Skeletal muscle tissue (tissue), 4 donors: ENCODE data around the gene CALML6. TPM values are rescaled to one million over a fixed set of nuclear protein-coding genes. Genes with fewer than 3 reads are reported as not detected.

Experiments used
- H3K27ac ChIP-seq: one replicate; pipeline ENCODE4 v1.7.0; 2013; ENCODE audit warnings: mild to moderate bottlenecking, low read depth, low read length, inconsistent platforms
- H3K27me3 ChIP-seq, 3 donors: one replicate each; pipeline ENCODE4 v1.7.0; 2013; ENCODE audit warnings: low read length in 3 of 3; ENCODE audit not compliant: control insufficient read depth in 3 of 3, insufficient read depth in 3 of 3
- H3K36me3 ChIP-seq, 3 donors: one replicate each; pipeline ENCODE4 v1.7.0; 2013; ENCODE audit warnings: low read length in 3 of 3; ENCODE audit not compliant: control insufficient read depth in 3 of 3, insufficient read depth in 3 of 3
- H3K4me1 ChIP-seq, 3 donors: one replicate each; pipeline ENCODE4 v1.7.0; 2013; ENCODE audit warnings: low read length in 3 of 3, mild to moderate bottlenecking in 3 of 3; ENCODE audit not compliant: control insufficient read depth in 3 of 3, insufficient read depth in 3 of 3
- H3K4me3 ChIP-seq, 3 donors: one replicate each; pipeline ENCODE4 v1.7.0; 2013; ENCODE audit warnings: low read length in 3 of 3
- H3K9ac ChIP-seq, 3 donors: one replicate each; pipeline ENCODE4 v1.7.0; 2013; ENCODE audit warnings: low read length in 3 of 3, mild to moderate bottlenecking in 3 of 3, moderate library complexity in 2 of 3, low read depth in 1 of 3
- H3K9me3 ChIP-seq, 3 donors: one replicate each; pipeline ENCODE4 v1.7.0; 2013; ENCODE audit warnings: low read length in 3 of 3; ENCODE audit not compliant: control insufficient read depth in 3 of 3
- total RNA-seq: library from RNA; depleted of rRNA; stranded (reverse); fragments of >200 nt; gene quantifications from one replicate; pipeline ENCODE4 v1.2.3, GENCODE V29; 2014
- donor health status: Osteomylitis.

Gene CALML6
- total RNA-seq, 1 donor from 2014 or later: 191 TPM

GRCh38 chr1:1954015-1954414, 39.0 kb downstream of the CALML6 start:
- no peak overlapping the region for H3K9ac ChIP-seq
- no peaks in the 10 kb centered on the region for H3K4me1 ChIP-seq
- no peak overlapping the region for H3K4me3 ChIP-seq
- H3K36me3 ChIP-seq: no peaks in the 10 kb centered on the region
- H3K27me3 ChIP-seq: peaks cover 30 to 50% (median 39%) of the 10 kb centered on the region in 3 donors
- no peaks in the 10 kb centered on the region for H3K9me3 ChIP-seq
- H3K27ac ChIP-seq: no peak overlapping the region

GRCh38 chr1:1954831-1955441, 39.9 kb downstream of the CALML6 start:
- H3K4me1 ChIP-seq: peaks cover 0 to 4% (median 2%) of the 10 kb centered on the region in 3 donors
- H3K36me3 ChIP-seq: no peaks in the 10 kb centered on the region
- H3K4me3 ChIP-seq: no peak overlapping the region
- H3K9me3 ChIP-seq: no peaks in the 10 kb centered on the region
- peaks cover 35 to 54% (median 42%) of the 10 kb centered on the region in 3 donors for H3K27me3 ChIP-seq
- no peak overlapping the region for H3K27ac ChIP-seq
- no peak overlapping the region for H3K9ac ChIP-seq

DNA sequence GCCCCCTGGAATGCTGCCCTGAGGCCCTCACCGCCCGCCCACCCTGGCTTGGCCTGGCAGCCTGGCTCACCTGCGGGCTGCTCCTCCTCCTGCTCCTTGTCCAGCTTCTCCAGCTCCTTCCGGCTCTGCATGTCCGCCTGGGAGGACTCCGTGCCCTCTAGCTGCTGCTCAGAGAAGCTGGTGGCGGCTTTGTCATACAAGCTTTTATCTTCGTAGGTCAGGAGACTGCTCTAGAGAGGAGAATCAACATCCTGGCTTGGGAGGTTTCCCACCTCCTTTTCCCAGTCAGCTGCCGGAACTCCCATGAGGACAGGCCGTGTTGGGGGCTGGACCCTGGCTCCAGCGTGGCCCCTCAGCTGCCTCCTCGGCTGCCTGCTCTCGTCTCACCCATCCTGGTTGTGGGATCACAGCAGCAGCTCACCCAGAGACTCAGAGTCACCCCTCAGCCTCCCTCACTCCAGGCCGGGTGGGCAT, 40.6 kb downstream of the CALML6 start:
- H3K36me3 ChIP-seq: no peaks in the 10 kb centered on the region
- peaks cover 42 to 61% (median 47%) of the 10 kb centered on the region in 3 donors for H3K27me3 ChIP-seq
- H3K9me3 ChIP-seq: no peaks in the 10 kb centered on the region
- H3K4me3 ChIP-seq: no peak overlapping the region
- no peak overlapping the region for H3K27ac ChIP-seq
- H3K4me1 ChIP-seq: peaks cover 2 to 7% (median 4%) of the 10 kb centered on the region in 3 donors
- H3K9ac ChIP-seq: no peak overlapping the region

DNA sequence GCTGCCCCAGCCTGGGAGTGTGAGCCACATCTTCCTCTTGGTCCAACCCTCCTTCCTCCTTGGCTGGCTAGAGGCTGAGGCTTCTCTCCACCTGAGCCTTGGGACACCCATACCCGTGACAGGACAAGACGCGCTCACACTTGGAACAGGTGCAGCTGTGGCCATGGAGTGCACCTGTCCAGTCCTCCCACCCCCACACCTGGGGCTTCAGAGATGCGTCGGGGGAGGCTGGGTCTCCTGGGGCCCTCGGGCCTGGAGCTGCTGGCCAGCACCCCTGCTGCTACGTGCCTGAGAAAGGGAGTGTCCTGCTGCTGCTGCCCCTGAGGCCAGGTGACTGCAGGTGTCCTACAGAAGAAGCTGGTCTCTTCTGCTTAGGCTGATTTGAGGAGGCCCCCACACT, 41.0 kb downstream of the CALML6 start:
- Histone ChIP-seq H3K9ac (no peak overlapping the region), H3K36me3 (no peaks in the 10 kb centered on the region), H3K4me3 (no peak overlapping the region), H3K27me3 (peaks cover 46 to 64% (median 51%) of the 10 kb centered on the region in 3 donors), H3K27ac (no peak overlapping the region), H3K9me3 (no peaks in the 10 kb centered on the region), H3K4me1 (peaks cover 2 to 7% (median 4%) of the 10 kb centered on the region in 3 donors)

GRCh38 chr1:1956586-1957532, 41.8 kb downstream of the CALML6 start:
- Histone ChIP-seq H3K9me3 (no peaks in the 10 kb centered on the region), H3K9ac (no peak overlapping the region), H3K4me1 (peaks cover 2 to 7% (median 4%) of the 10 kb centered on the region in 3 donors), H3K36me3 (no peaks in the 10 kb centered on the region), H3K4me3 (no peak overlapping the region), H3K27ac (no peak overlapping the region), H3K27me3 (peaks cover 52 to 61% (median 59%) of the 10 kb centered on the region in 3 donors)

- H3K4me1 ChIP-seq: peaks cover 2 to 7% (median 4%) of the 10 kb centered on the region in 3 donors
- no peak overlapping the region for H3K27ac ChIP-seq
- H3K9ac ChIP-seq: no peak overlapping the region
- peaks cover 52 to 62% (median 60%) of the 10 kb centered on the region in 3 donors for H3K27me3 ChIP-seq
- H3K9me3 ChIP-seq: no peaks in the 10 kb centered on the region
- no peak overlapping the region for H3K4me3 ChIP-seq
- H3K36me3 ChIP-seq: no peaks in the 10 kb centered on the region
Observed at GRCh38 chr1:1957533-1957961, 42.5 kb downstream of the CALML6 start.

GRCh38 chr1:1958071-1958541, 43.0 kb downstream of the CALML6 start:
- H3K27ac ChIP-seq: no peak overlapping the region
- no peaks in the 10 kb centered on the region for H3K9me3 ChIP-seq
- H3K27me3 ChIP-seq: peaks cover 52 to 67% (median 62%) of the 10 kb centered on the region in 3 donors
- H3K4me3 ChIP-seq: no peak overlapping the region
- H3K36me3 ChIP-seq: no peaks in the 10 kb centered on the region
- H3K9ac ChIP-seq: no peak overlapping the region
- peaks cover 2 to 7% (median 4%) of the 10 kb centered on the region in 3 donors for H3K4me1 ChIP-seq

DNA sequence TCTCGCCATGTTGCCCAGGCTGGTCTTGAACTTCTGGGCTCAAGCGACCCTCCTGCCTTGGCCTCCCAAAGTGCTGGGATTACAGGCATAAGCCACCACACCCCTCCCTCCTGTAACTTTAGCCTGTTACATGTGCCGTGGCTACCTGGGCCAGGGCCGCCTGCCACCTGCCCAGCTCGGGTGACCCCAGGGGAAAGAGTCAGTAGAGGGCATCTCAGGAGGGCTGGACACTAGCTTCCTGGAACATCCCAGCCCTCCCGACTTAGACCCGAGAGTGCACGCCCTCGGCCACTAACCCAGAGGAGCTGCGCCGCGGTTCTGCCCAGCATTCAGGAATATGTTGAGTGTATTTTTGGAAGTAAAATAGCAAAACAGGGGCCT, 44.4 kb downstream of the CALML6 start:
- H3K9me3 ChIP-seq: no peaks in the 10 kb centered on the region
- peaks cover 2 to 7% (median 4%) of the 10 kb centered on the region in 3 donors for H3K4me1 ChIP-seq
- H3K27me3 ChIP-seq: peaks cover 60 to 77% (median 72%) of the 10 kb centered on the region in 3 donors
- no peaks in the 10 kb centered on the region for H3K36me3 ChIP-seq
- no peak overlapping the region for H3K27ac ChIP-seq
- H3K4me3 ChIP-seq: no peak overlapping the region
- H3K9ac ChIP-seq: no peak overlapping the region

DNA sequence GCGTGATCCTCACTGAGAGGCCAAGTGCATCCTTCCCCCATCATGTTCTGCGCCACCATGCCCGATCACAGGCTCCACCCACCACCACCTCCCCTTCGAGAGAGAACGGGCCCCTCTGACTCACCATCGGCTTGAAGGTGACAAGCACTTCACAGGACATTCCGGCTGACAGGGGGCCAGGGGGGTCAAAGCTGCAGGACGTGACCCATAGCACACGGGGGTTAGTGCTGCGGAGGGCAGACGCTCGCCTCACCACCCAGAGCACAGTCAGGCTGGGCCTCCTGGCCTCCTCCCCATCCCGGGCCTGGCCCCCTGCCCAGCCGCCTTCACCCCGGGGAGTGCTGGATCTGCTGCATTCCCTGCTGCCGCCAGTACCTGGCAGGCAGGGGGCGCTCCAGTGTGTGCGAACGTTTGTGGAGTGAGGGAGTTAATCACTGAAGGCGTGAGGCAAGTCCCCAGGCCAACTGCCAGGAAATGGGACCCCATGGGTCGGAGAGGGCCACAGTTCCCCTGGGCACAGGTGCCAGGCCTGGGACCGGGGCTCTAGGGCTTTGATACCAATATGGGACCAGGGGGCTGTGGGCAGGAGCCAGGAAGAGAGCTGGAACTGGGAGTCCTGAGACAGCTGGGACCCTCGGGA, 44.9 kb downstream of the CALML6 start:
- peaks cover 64 to 81% (median 74%) of the 10 kb centered on the region in 3 donors for H3K27me3 ChIP-seq
- H3K4me3 ChIP-seq: no peak overlapping the region
- peaks cover 2 to 7% (median 4%) of the 10 kb centered on the region in 3 donors for H3K4me1 ChIP-seq

More for the DNA sequence above, 44.9 kb downstream of the CALML6 start:
- Histone ChIP-seq H3K9ac (no peak overlapping the region), H3K27ac (no peak overlapping the region), H3K36me3 (no peaks in the 10 kb centered on the region), H3K9me3 (no peaks in the 10 kb centered on the region)
